Keratinocyte (primary cell): Measurements from ENCODE around the gene PNMA6E.

Source experiments
- EZH2 ChIP-seq: IDR thresholded peaks from one replicate; pipeline ENCODE4 v1.6.1; 2012; ENCODE audit warnings: inconsistent platforms, mild to moderate bottlenecking, low read length, moderate library complexity
- TF ChIP-seq, protein P1 (sequence below), 3 experiments: IDR thresholded peaks in 1 of 3; conservative IDR thresholded peaks in 1 of 3; optimal IDR thresholded peaks in 1 of 3; 2 replicates in 2 of 3; 3 replicates in 1 of 3; pipeline versions ENCODE3 to v1.5.1; 2011; ENCODE audit warnings: low read length in 3 of 3, mild to moderate bottlenecking in 3 of 3, moderate library complexity in 2 of 3, control low read depth in 1 of 3, inconsistent platforms in 1 of 3; ENCODE audit not compliant: insufficient read depth in 2 of 3; ENCODE audit errors: extremely low read depth in 1 of 3

DNA sequence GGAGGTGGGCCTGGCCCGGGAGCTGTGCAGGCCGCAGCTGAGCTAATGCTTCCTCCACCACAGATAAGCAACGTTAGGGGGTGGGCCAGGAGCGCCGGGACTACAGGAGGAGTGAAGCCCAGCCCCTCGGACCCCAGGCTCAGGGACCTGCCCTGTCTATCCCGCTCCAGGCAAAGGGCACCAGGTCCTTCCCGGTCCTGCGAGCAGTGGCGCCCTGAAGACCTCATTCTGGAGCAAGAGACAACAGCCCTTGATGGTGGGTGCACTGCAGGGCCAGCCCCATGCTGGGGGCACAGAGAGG is 45.4 kb upstream of the PNMA6E start:
- no peak for TF ChIP-seq EZH2
- TF ChIP-seq, protein P1, sequence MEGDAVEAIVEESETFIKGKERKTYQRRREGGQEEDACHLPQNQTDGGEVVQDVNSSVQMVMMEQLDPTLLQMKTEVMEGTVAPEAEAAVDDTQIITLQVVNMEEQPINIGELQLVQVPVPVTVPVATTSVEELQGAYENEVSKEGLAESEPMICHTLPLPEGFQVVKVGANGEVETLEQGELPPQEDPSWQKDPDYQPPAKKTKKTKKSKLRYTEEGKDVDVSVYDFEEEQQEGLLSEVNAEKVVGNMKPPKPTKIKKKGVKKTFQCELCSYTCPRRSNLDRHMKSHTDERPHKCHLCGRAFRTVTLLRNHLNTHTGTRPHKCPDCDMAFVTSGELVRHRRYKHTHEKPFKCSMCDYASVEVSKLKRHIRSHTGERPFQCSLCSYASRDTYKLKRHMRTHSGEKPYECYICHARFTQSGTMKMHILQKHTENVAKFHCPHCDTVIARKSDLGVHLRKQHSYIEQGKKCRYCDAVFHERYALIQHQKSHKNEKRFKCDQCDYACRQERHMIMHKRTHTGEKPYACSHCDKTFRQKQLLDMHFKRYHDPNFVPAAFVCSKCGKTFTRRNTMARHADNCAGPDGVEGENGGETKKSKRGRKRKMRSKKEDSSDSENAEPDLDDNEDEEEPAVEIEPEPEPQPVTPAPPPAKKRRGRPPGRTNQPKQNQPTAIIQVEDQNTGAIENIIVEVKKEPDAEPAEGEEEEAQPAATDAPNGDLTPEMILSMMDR (optimal IDR thresholded peaks at IDR 0.05 in 1 of 3, IDR thresholded peaks at IDR 0.05 in 1 of 3, conservative IDR thresholded peaks at IDR 0.05 in 1 of 3; ENCODE audit: extremely low read depth in 1 of 3, insufficient read depth in 2 of 3, low read length in 3 of 3), result no peak
